ENCODE data around the gene DLG2.

DNA sequence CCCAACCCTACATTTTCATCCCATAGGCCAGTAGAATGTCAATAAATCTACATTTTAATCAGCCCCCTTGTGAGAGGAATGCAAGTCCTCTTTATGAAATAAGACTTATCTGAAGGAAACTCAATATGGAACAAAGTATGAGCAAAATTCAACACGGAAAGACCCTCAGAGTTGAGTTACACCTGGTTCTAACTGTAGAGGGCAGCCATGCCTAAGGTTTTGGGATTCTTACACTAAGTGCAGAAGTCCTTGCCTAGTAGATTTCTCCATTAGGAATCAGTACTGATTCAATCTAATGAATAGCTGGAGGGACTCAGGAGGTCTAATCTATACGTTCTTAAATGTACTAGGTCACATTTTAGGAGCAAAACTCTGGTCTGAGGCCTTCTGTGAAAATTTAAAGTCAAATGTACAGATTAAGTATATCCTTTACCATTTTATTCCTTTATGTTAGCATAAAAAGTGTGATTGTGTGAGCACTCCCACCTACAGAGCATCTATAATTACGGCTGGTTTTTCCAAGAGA is 904.5 kb downstream of the DLG2 start:
- TF ChIP-seq, protein P1, sequence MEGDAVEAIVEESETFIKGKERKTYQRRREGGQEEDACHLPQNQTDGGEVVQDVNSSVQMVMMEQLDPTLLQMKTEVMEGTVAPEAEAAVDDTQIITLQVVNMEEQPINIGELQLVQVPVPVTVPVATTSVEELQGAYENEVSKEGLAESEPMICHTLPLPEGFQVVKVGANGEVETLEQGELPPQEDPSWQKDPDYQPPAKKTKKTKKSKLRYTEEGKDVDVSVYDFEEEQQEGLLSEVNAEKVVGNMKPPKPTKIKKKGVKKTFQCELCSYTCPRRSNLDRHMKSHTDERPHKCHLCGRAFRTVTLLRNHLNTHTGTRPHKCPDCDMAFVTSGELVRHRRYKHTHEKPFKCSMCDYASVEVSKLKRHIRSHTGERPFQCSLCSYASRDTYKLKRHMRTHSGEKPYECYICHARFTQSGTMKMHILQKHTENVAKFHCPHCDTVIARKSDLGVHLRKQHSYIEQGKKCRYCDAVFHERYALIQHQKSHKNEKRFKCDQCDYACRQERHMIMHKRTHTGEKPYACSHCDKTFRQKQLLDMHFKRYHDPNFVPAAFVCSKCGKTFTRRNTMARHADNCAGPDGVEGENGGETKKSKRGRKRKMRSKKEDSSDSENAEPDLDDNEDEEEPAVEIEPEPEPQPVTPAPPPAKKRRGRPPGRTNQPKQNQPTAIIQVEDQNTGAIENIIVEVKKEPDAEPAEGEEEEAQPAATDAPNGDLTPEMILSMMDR (IDR thresholded peaks at IDR 0.05) = peak in 3 of 12 donors; percentile 6 to 20 (median 18)
- no peak for TF ChIP-seq POLR2A (IDR thresholded peaks at IDR 0.05)
